Uterus (tissue), 4 donors: ENCODE results near the gene TNFAIP2. TPM values are rescaled to one million over a fixed set of nuclear protein-coding genes. Genes with fewer than 3 reads are reported as not detected.

Source experiments
- DNase-seq, 2 donors: peaks; one replicate each; pipeline ENCODE4 v3.0.0-alpha.2; 2019 to 2020
- H3K27ac ChIP-seq, 2 donors: fragments of 200-600 bp; sonication (generic); 1 replicate in 1 of 2; 2 replicates in 1 of 2; pipeline ENCODE4 v1.5.1; 2016 to 2018
- H3K27me3 ChIP-seq, 2 donors: fragments of 200-600 bp; sonication (generic); one replicate each; pipeline ENCODE4 v1.5.1; 2018 to 2019; ENCODE audit warnings: control low read depth in 1 of 2
- H3K36me3 ChIP-seq, 2 donors: fragments of 200-600 bp; sonication (generic); one replicate each; pipeline ENCODE4 v1.5.1; 2019; ENCODE audit warnings: control low read depth in 1 of 2
- H3K4me1 ChIP-seq, 2 donors: fragments of 200-600 bp; sonication (generic); one replicate each; pipeline ENCODE4 v1.5.1; 2018 to 2019; ENCODE audit warnings: control low read depth in 1 of 2
- H3K4me3 ChIP-seq, 2 donors: fragments of 200-600 bp; sonication (generic); 1 replicate in 1 of 2; 2 replicates in 1 of 2; pipeline ENCODE4 v1.5.1; 2018 to 2019; ENCODE audit warnings: mild to moderate bottlenecking in 1 of 2
- H3K9me3 ChIP-seq, 2 donors: fragments of 200-600 bp; sonication (generic); one replicate each; pipeline ENCODE4 v1.5.1; 2019; ENCODE audit warnings: control low read depth in 1 of 2
- POLR2A ChIP-seq, 2 donors: fragments of 450-650 bp; IDR thresholded peaks; one replicate each; pipeline ENCODE4 v1.6.1; 2016; ENCODE audit warnings: antibody characterized with exemption in 2 of 2, mild to moderate bottlenecking in 1 of 2, moderate library complexity in 1 of 2
- intact Hi-C: fragments of 100-400 bp; cut with DNase I; formaldehyde crosslinking; loops from one replicate; pipeline ENCODE4 v1.15.1; 2023; ENCODE audit warnings: low total_unique reads
- total RNA-seq, 4 donors: library from RNA; depleted of rRNA in 3 of 4; stranded (reverse); fragments of >200 nt in 3 of 4; gene quantifications; one replicate each; pipeline versions ENCODE4 v1.1.0 to v1.2.4, GENCODE V29; 2014 to 2023
- TF ChIP-seq, protein P1 (sequence below), 4 experiments: fragments of 200-600 bp in 2 of 4; fragments of 450-650 bp in 2 of 4; sonication (generic) in 2 of 4; IDR thresholded peaks; one replicate each; pipeline ENCODE4 v1.5.1; 2016 to 2019; ENCODE audit warnings: antibody characterized with exemption in 4 of 4, mild to moderate bottlenecking in 2 of 4, moderate library complexity in 1 of 4
- donor health status: DM: yes; HTN: yes; CAD: no.

The TNFAIP2 gene
- total RNA-seq, 4 donors from 2014 or later, result 29.4 to 81.4 (median 60.6) TPM

DNA sequence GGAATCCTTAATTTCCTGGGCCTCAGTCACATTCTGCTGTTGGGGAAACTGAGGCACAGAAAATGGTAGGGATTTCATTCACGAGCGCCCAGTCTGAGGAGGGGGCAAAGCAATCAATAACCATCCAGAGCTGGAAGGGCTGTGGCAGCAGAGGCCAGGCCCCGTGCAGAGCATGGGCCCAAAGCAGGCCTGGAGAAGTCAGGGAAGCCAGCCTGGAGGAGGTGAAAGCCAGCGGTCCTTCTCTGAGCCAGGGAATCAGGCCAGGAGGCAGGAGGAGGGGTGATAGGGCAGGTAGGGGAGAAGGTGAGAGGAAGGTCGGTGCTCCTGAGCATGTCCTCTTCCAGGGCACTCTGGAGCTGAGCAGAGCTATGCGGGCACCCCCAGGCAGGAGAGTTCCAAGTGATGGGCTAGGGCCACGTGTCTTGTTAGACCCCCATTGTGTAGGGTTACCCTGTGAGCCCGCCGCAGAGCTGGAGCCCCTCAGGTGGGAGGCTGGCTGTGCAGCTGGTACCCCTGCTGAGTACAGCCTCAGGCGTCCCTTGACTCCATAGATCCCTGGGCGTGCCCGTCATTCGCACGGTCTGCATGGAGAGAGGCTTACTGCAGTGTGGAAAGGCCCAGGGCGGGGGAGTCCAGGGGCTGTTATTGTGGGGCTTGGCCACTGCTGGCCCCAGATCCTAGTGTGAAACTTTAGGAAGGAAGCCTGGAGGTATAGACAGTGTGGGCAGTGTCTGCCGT lies 4.8 kb downstream of the TNFAIP2 start:
- peaks cover 0 to 23% of the 10 kb centered on the region in 2 donors for H3K4me1 ChIP-seq

DNA sequence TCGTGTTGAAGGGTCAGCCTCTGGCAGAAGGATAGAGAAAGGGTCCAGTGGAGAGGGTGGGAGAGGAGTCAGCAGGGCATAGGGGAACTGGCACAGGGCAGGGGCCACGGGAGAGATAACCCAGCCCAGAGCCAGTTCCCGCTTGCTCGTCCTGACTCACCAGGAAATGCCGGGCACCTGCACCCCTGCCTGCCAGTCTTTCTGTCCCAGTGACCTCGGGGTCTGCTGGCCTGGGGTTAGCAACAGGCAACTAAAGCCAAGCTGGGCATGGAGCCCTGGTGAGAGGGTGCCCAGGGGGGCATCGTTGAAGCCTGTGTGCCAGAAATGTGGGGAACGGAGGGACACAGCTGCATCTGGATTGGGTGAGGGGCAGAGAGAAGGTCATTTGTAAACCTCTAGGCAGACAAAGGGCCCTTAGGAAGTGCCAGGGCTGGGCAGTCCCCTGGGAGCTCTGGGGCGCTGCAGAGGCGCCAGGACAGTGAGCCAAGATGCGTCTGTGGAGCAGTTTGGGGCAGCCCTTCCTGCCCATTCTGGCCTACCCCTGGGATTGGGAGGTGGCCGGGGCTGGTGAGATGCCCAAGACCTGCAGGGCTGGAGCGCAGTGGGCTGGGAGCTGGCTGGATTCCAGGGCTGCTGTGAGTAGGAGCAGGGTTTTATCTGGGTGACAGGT lies 5.5 kb downstream of the TNFAIP2 start:
- Histone ChIP-seq H3K9me3 (no peaks in the 10 kb centered on the region), H3K36me3 (no peaks in the 10 kb centered on the region), H3K27ac (peak overlapping the region; percentile 28 to 47), H3K4me1 (peaks cover 0 to 23% of the 10 kb centered on the region in 2 donors), H3K27me3 (no peaks in the 10 kb centered on the region), H3K4me3 (no peak overlapping the region)
- intact Hi-C loops, result no loop called here
- DNase-seq, result peak; percentile 19 to 27
- TF ChIP-seq, protein P1, sequence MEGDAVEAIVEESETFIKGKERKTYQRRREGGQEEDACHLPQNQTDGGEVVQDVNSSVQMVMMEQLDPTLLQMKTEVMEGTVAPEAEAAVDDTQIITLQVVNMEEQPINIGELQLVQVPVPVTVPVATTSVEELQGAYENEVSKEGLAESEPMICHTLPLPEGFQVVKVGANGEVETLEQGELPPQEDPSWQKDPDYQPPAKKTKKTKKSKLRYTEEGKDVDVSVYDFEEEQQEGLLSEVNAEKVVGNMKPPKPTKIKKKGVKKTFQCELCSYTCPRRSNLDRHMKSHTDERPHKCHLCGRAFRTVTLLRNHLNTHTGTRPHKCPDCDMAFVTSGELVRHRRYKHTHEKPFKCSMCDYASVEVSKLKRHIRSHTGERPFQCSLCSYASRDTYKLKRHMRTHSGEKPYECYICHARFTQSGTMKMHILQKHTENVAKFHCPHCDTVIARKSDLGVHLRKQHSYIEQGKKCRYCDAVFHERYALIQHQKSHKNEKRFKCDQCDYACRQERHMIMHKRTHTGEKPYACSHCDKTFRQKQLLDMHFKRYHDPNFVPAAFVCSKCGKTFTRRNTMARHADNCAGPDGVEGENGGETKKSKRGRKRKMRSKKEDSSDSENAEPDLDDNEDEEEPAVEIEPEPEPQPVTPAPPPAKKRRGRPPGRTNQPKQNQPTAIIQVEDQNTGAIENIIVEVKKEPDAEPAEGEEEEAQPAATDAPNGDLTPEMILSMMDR (IDR thresholded peaks at IDR 0.05), result no peak
- TF ChIP-seq POLR2A (IDR thresholded peaks at IDR 0.05), result no peak

More for the DNA sequence above, 4.8 kb downstream of the TNFAIP2 start:
- no peaks in the 10 kb centered on the region for H3K36me3 ChIP-seq
- H3K9me3 ChIP-seq, result no peaks in the 10 kb centered on the region
- TF ChIP-seq, protein P1 (IDR thresholded peaks at IDR 0.05), result no peak
- TF ChIP-seq POLR2A (IDR thresholded peaks at IDR 0.05), result no peak
- intact Hi-C loops, result no loop called here
- no peaks in the 10 kb centered on the region for H3K27me3 ChIP-seq
- peak overlapping the region; percentile 28 to 47 for H3K27ac ChIP-seq
- DNase-seq, result peak in 1 of 2 donors; percentile 20
- H3K4me3 ChIP-seq, result no peak overlapping the region

DNA sequence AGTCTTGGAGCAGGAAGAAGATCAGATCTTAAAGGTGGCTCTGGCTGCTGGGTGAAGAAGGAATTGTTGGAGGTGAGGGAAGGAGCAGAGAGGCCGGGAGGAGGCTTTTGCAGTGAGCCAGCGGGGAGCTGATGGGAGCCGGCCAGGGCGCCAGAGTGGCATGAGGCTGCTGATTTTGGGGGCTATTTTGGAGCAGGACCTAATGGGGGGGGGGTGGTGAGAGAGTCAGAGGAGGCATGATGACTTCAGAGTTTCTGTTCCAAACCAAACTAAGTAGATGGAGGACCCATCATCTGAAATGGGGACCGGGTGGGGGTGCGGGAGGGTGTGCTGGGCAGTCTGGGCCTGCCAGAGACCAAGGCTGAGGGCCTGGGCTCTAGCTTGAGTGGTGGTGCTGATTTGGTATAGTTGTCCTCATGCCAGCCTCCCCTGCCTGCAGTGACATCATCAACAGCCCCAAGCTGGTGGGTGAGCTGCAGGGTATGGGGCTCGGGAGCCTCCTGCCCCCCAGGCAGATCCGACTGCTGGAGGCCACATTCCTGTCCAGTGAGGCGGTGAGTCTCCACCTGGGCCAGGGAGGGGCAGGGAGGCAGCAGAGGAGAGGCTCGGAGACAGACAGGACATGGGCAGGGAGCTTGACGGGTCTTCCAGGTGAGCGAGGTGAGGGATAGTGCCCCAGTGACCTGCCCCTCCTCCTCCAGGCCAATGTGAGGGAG lies 6.2 kb downstream of the TNFAIP2 start:
- H3K4me1 ChIP-seq, result peaks cover 0 to 20% of the 10 kb centered on the region in 2 donors
- TF ChIP-seq, protein P1 (IDR thresholded peaks at IDR 0.05), result no peak
- no peak for TF ChIP-seq POLR2A (IDR thresholded peaks at IDR 0.05)
- no peaks in the 10 kb centered on the region for H3K27me3 ChIP-seq
- H3K9me3 ChIP-seq, result no peaks in the 10 kb centered on the region
- no peak for DNase-seq
- peak overlapping the region; percentile 18 to 47 for H3K27ac ChIP-seq
- H3K4me3 ChIP-seq, result no peak overlapping the region
- H3K36me3 ChIP-seq, result no peaks in the 10 kb centered on the region
- intact Hi-C loops, result no loop called here

DNA sequence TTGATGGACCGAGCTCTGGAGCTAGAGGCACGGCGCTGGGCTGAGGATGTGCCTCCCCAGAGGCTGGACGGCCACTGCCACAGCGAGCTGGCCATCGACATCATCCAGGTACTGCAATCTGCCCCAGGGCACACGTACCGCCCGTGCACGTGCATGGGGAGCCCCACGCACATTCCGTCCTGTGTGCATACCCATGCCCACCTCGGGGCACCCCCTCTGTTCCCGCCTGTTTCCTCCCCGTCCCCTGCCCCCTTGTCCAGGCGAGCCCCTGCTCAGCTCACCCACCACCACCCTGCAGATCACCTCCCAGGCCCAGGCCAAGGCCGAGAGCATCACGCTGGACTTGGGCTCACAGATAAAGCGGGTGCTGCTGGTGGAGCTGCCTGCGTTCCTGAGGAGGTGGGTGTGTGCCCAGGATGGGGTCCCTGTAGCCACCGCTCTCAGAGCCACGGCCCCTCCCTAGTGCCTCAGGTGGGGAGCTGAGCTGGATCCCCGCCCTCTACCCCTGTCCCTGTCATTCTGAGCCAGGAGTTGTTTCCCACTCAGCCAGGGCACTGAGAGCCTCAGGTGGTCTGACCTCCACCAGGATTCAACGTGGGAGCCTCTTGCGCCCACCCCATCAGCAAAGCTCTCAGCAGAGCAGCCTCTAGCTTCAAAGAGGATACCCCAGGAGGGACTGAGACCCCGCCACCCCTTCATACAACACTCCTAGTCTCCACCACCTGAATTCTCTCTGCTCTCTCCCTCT lies 6.9 kb downstream of the TNFAIP2 start:
- Histone ChIP-seq H3K36me3 (no peaks in the 10 kb centered on the region), H3K4me3 (no peak overlapping the region), H3K9me3 (no peaks in the 10 kb centered on the region), H3K27ac (peak overlapping the region; percentile 91 to 92), H3K4me1 (peaks cover 0 to 17% of the 10 kb centered on the region in 2 donors), H3K27me3 (no peaks in the 10 kb centered on the region)
- intact Hi-C loops, result no loop called here
- no peak for DNase-seq
- no peak for TF ChIP-seq POLR2A (IDR thresholded peaks at IDR 0.05)
- TF ChIP-seq, protein P1 (IDR thresholded peaks at IDR 0.05), result no peak
